Coronary artery (tissue), 2 donors: Measurements from ENCODE around the gene COX6A1.

ENCODE experiments used
- DNase-seq: peaks from one replicate; pipeline ENCODE4 v3.0.0-alpha.2; 2017; ENCODE audit warnings: low spot score
- H3K27ac ChIP-seq, 2 donors: fragments of 200-600 bp; sonication (generic); one replicate each; pipeline ENCODE4 v1.5.1; 2016 to 2019
- H3K4me3 ChIP-seq: fragments of 200-600 bp; sonication (generic); 2 replicates; pipeline ENCODE4 v1.5.1; 2016; ENCODE audit warnings: mild to moderate bottlenecking, moderate library complexity
- CTCF ChIP-seq: fragments of 200-600 bp; sonication (generic); IDR thresholded peaks from one replicate; pipeline ENCODE4 v1.5.1; 2019; ENCODE audit warnings: antibody characterized with exemption

The COX6A1 gene

DNA sequence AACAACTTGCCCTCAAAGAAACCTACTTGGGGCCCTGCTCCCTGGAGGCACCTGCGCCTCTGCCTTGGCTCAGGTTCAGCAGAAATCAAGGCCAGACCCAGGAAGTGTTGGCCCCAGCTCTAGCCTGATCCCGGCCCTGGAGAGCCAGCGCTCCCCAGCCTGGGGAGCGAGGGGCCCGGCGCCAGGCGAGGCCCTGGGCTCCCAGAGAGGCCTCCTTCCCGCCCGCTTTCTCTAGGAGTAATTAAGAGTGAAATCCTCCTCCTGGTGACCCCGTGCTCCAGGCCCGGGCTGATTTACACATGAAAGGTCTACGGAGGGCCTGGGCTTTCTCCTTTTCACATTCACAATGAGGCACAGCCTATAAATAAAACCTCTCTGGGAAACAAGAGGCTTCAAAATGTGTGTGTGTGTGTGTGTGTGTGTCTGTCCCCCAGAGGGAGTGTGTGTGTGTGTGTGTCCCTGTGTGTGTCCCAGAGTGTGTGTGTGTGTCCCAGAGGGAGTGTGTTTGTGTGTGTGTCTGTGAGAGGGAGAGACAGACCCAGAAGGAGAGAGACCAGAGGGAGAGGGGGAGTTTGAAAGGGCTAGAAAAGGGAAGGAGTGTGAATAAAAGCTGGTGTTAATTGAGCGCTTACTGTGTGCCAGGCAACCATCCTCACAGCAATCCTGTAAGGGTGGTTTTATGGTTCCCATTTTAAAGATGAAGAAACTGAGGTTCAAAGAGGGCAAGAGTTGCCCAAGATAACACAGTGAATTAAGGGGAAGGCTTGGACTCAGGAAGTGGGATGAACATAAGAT lies 23.8 kb upstream of the COX6A1 start:
- no peak for DNase-seq
- H3K27ac ChIP-seq: no peak overlapping the region
- TF ChIP-seq CTCF: no peak
- no peak overlapping the region for H3K4me3 ChIP-seq

- DNase-seq: no peak
- no peak overlapping the region for H3K27ac ChIP-seq
- no peak for TF ChIP-seq CTCF
- H3K4me3 ChIP-seq: no peak overlapping the region
Observed at GRCh38 chr12:120416490-120417216, 21.3 kb upstream of the COX6A1 start.

DNA sequence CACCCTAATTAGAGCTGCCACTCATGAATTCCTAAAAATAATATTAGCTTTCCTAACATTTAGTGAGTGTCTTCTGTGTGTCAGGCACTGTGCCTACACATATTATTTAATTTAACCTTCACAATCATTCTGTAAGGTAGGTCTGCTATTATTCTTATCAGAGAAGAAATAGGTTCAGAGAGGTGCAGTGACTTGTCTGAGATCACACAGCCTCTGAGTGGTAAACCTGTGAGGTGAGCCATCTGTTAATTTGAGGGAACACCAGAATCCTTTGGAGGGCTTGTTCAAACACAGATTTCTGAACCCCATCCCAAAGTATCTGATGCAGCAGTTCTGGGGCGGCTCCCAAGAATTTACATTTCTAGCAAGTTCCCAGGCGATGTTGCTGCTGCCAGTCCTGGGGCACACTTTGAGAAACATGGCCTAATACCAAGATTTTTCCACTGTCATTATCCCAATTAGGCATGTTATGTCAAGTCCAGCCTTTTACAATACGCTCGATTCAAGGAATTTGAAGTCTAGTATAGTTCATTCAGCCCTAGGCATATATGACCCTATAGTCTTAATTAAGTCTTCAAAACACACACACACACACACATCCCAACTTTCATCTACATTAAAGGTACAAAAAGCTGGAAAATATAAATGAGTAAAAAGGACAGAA lies 19.9 kb upstream of the COX6A1 start:
- no peak for TF ChIP-seq CTCF
- no peak overlapping the region for H3K4me3 ChIP-seq
- H3K27ac ChIP-seq: no peak overlapping the region
- DNase-seq: no peak

- H3K4me3 ChIP-seq: no peak overlapping the region
- TF ChIP-seq CTCF: no peak
- DNase-seq: no peak
Observed at GRCh38 chr12:120421701-120422100, 16.2 kb upstream of the COX6A1 start.

DNA sequence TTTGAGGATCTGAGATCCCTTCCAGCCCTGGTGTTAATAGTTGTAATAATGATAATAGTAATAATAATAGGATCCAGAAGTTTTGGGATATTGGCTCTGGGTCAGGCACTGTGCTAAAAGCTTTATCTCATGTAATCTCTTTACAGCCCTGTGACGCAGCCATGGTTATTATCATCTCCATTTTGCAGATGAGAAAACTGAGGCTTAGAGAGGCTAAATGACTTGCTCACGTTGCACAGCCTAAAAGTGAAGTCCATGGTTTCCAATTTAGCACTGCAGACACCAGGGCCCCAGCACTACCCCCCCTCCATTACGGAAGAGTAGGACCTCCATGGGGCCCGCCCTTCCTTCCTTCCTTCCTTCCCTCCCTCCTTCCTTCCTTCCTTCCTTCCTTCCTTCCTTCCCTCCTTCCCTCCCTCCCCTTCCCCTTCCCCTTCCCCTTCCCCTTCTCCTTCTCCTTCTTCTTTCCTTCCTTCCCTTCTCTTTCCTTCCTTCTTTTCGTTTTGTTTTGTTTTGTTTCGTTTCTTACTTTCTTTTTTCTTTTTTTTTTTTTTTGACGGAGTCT lies 14.9 kb upstream of the COX6A1 start:
- Histone ChIP-seq H3K4me3 (no peak overlapping the region), H3K27ac (no peak overlapping the region)
- TF ChIP-seq CTCF: no peak
- no peak for DNase-seq

More at GRCh38 chr12:120421701-120422100, 16.2 kb upstream of the COX6A1 start:
- H3K27ac ChIP-seq: no peak overlapping the region

DNA sequence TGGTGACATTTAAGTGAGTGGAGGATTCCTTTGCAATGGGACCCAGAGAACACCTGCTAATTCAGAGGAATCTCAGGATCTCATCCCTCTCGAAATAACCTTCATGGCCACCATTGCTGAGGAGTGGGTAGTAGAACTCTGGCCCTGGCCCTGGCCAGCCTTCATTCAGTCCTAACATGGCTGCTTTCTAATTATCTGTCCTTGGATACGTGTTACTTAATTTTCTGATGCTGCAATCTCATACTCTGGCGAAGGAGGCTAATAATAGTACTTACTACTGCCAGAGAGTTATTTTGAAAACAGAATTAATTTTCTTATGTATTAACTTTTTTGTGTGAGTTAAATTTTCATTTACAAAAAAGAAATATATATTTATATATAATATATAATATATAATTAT lies 12.1 kb upstream of the COX6A1 start:
- Histone ChIP-seq H3K4me3 (no peak overlapping the region), H3K27ac (no peak overlapping the region)
- no peak for DNase-seq
- no peak for TF ChIP-seq CTCF
